ENCODE measurements around the gene SPON1.

Gene SPON1

GRCh38 chr11:14299921-14300320 is 337.4 kb downstream of the SPON1 start:
- no peaks in the 10 kb centered on the region for H3K9me3 ChIP-seq (ENCODE audit: control insufficient read depth in 5 of 5, low read length in 5 of 5)
- peaks cover 3 to 22% (median 13%) of the 10 kb centered on the region in 5 donors for H3K4me1 ChIP-seq (ENCODE audit: control insufficient read depth in 5 of 5, insufficient read depth in 5 of 5, low read length in 5 of 5)
- H3K9ac ChIP-seq (ENCODE audit: low read length in 5 of 5) = no peak overlapping the region
- no peaks in the 10 kb centered on the region for H3K36me3 ChIP-seq (ENCODE audit: control insufficient read depth in 5 of 5, insufficient read depth in 5 of 5, low read length in 5 of 5)
- no peak overlapping the region for H3K27ac ChIP-seq (ENCODE audit: low read depth, low read length)
- no peak overlapping the region for H3K4me3 ChIP-seq (ENCODE audit: low read depth in 1 of 5, low read length in 5 of 5)
- no peaks in the 10 kb centered on the region for H3K27me3 ChIP-seq (ENCODE audit: control insufficient read depth in 5 of 5, insufficient read depth in 4 of 5, low read length in 5 of 5)

DNA sequence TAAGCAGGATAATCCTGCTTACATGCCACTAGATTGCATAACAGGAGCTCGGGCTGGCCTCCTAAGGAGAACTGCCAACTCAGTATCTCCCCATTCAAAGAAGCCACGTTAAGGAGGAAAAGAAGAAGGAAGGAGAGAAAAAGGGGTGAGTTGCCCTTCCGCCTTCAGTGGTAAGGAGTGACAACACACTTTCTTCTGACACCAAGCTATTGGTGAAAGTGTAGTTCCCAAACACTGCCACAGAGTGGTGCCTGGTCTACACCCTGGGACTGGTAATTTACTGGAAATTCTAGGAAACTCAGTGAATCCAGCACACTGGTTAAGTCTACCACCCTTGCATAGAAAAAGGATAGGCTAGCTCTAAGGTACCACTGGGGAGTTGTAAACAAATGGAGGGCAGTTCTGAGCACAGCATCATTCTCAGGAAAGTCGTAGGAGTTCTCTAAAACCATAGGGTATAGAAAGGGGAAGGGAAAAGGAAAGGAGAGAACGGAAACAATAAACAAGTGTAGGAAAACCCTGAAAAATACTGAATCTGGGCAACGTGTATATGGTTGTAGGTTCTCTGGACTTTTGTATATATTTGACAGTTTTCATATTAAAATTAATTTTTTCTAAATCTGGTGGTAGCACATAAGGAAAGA is 338.3 kb downstream of the SPON1 start:
- Histone ChIP-seq H3K36me3 (ENCODE audit: control insufficient read depth in 5 of 5, insufficient read depth in 5 of 5, low read length in 5 of 5) (no peaks in the 10 kb centered on the region), H3K4me3 (ENCODE audit: low read depth in 1 of 5, low read length in 5 of 5) (no peak overlapping the region), H3K9me3 (ENCODE audit: control insufficient read depth in 5 of 5, low read length in 5 of 5) (no peaks in the 10 kb centered on the region), H3K9ac (ENCODE audit: low read length in 5 of 5) (no peak overlapping the region), H3K27ac (ENCODE audit: low read depth, low read length) (peak overlapping the region; percentile 47), H3K4me1 (ENCODE audit: control insufficient read depth in 5 of 5, insufficient read depth in 5 of 5, low read length in 5 of 5) (peaks cover 3 to 22% (median 13%) of the 10 kb centered on the region in 5 donors), H3K27me3 (ENCODE audit: control insufficient read depth in 5 of 5, insufficient read depth in 4 of 5, low read length in 5 of 5) (no peaks in the 10 kb centered on the region)

DNA sequence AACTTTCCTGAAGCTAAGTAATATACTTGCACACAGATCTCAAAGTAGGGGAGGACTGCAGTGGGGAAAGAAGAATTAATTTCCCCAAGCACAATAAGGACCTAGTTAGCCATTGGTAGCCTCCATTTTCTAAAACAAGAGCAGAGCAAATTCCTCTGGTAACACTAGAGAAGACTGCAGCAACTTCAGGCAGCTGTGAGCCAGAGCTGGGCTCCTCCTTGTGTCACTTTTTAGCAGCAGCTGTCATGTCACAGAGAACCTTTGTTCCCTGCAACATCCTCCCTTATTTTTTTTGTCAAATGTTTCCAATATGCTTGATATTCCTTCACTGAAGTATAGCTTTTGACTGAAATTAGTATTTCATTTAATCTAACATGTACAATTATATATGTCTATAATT is 342.1 kb downstream of the SPON1 start:
- no peak overlapping the region for H3K9ac ChIP-seq (ENCODE audit: low read length in 5 of 5)
- H3K27me3 ChIP-seq (ENCODE audit: control insufficient read depth in 5 of 5, insufficient read depth in 4 of 5, low read length in 5 of 5) = no peaks in the 10 kb centered on the region
- peaks cover 3 to 37% (median 28%) of the 10 kb centered on the region in 5 donors for H3K4me1 ChIP-seq (ENCODE audit: control insufficient read depth in 5 of 5, insufficient read depth in 5 of 5, low read length in 5 of 5)
- no peak overlapping the region for H3K27ac ChIP-seq (ENCODE audit: low read depth, low read length)
- no peaks in the 10 kb centered on the region for H3K9me3 ChIP-seq (ENCODE audit: control insufficient read depth in 5 of 5, low read length in 5 of 5)
- H3K36me3 ChIP-seq (ENCODE audit: control insufficient read depth in 5 of 5, insufficient read depth in 5 of 5, low read length in 5 of 5) = no peaks in the 10 kb centered on the region
- H3K4me3 ChIP-seq (ENCODE audit: low read depth in 1 of 5, low read length in 5 of 5) = no peak overlapping the region

DNA sequence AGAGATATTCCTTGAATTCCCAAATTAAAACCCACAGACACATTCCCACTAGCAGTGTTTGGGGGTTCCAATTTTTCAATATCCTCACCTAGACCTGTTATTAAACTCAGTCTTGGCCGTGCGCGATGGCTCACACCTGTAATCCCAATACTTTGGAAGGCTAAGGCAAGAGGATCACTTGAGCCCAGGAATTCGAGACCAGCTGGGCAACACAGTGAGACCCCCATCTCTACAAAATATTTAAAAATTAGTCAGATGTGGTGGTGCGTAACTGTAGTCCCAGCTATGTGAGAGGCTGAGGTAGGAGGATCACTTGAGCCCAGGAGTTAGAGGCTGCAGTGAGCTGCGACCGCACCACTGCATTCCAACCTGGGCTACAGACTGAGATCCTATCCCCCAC is 343.1 kb downstream of the SPON1 start:
- Histone ChIP-seq H3K27me3 (ENCODE audit: control insufficient read depth in 5 of 5, insufficient read depth in 4 of 5, low read length in 5 of 5) (no peaks in the 10 kb centered on the region), H3K9me3 (ENCODE audit: control insufficient read depth in 5 of 5, low read length in 5 of 5) (no peaks in the 10 kb centered on the region), H3K27ac (ENCODE audit: low read depth, low read length) (no peak overlapping the region), H3K4me1 (ENCODE audit: control insufficient read depth in 5 of 5, insufficient read depth in 5 of 5, low read length in 5 of 5) (peaks cover 3 to 35% (median 25%) of the 10 kb centered on the region in 5 donors), H3K4me3 (ENCODE audit: low read depth in 1 of 5, low read length in 5 of 5) (no peak overlapping the region), H3K36me3 (ENCODE audit: control insufficient read depth in 5 of 5, insufficient read depth in 5 of 5, low read length in 5 of 5) (no peaks in the 10 kb centered on the region), H3K9ac (ENCODE audit: low read length in 5 of 5) (no peak overlapping the region)

- H3K36me3 ChIP-seq (ENCODE audit: control insufficient read depth in 5 of 5, insufficient read depth in 5 of 5, low read length in 5 of 5) = no peaks in the 10 kb centered on the region
- no peak overlapping the region for H3K4me3 ChIP-seq (ENCODE audit: low read depth in 1 of 5, low read length in 5 of 5)
- H3K27me3 ChIP-seq (ENCODE audit: control insufficient read depth in 5 of 5, insufficient read depth in 4 of 5, low read length in 5 of 5) = no peaks in the 10 kb centered on the region
- H3K27ac ChIP-seq (ENCODE audit: low read depth, low read length) = no peak overlapping the region
- H3K4me1 ChIP-seq (ENCODE audit: control insufficient read depth in 5 of 5, insufficient read depth in 5 of 5, low read length in 5 of 5) = peaks cover 0 to 31% (median 22%) of the 10 kb centered on the region in 5 donors
- H3K9ac ChIP-seq (ENCODE audit: low read length in 5 of 5) = no peak overlapping the region
- no peaks in the 10 kb centered on the region for H3K9me3 ChIP-seq (ENCODE audit: control insufficient read depth in 5 of 5, low read length in 5 of 5)
Measured at GRCh38 chr11:14306481-14306880, 344.0 kb downstream of the SPON1 start.

DNA sequence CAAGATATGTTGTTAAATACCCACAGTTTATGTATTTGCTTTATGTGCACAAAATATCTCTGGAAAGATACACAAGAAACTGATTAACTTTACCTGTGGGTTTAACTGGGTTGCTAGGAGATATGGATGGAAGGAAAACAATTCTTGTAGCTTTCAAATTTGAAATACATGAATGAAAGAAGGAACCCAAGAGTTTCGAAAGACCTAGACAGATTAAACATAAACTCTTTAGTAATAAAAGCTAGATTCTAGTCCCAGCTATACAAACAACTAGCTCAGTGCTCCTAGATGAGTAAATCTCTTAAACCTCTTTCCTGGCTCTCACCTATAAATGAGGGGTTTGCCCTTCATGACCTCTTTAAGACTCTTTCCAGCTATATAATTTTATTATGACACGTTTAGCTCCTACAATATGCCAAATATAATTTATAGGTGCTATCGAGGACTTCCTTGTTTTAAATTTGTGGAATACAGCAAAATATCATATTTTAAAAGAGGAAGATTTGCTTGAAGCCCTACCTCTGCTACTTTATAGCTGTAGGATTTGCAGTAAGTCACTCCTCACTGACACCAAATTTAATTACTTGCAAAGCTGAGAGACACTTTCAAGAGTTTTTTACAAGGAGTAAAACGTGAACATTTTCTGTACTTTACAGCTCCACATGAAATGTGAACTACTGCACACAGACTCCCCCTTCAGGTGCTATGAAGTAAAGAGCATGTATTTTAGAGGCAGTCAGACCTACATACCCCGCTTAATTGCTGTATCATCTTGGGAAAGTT is 345.8 kb downstream of the SPON1 start:
- H3K36me3 ChIP-seq (ENCODE audit: control insufficient read depth in 5 of 5, insufficient read depth in 5 of 5, low read length in 5 of 5) = no peaks in the 10 kb centered on the region
- no peaks in the 10 kb centered on the region for H3K27me3 ChIP-seq (ENCODE audit: control insufficient read depth in 5 of 5, insufficient read depth in 4 of 5, low read length in 5 of 5)
- peaks cover 0 to 30% (median 22%) of the 10 kb centered on the region in 5 donors for H3K4me1 ChIP-seq (ENCODE audit: control insufficient read depth in 5 of 5, insufficient read depth in 5 of 5, low read length in 5 of 5)
- H3K9ac ChIP-seq (ENCODE audit: low read length in 5 of 5) = peak overlapping the region in 2 of 5 donors; percentile 15 to 20
- no peaks in the 10 kb centered on the region for H3K9me3 ChIP-seq (ENCODE audit: control insufficient read depth in 5 of 5, low read length in 5 of 5)
- H3K4me3 ChIP-seq (ENCODE audit: low read depth in 1 of 5, low read length in 5 of 5) = no peak overlapping the region
- H3K27ac ChIP-seq (ENCODE audit: low read depth, low read length) = no peak overlapping the region

DNA sequence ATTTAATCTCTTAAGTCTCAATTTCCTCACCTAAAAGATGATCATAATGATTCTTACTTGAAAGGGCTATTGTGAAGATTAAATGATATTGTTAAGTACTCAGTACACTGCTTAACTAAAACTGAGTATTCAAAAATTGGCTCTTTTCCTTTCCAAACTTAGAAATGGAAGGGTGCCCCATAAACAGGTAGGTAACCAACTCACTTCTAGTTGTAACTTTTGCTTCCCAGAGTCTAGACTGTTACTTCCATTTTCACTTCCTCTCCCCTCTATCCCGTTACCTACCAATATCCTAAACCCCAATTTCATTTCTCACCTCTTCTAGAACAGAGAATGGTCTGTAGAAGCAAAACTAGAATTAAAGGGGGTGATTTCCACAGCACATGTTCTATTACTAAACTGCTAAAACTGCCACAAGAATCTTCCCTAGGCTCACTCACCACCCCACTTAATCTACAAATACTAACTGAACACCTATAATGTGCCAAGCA is 346.4 kb downstream of the SPON1 start:
- H3K9ac ChIP-seq (ENCODE audit: low read length in 5 of 5) = peak overlapping the region in 2 of 5 donors; percentile 6 to 39
- no peaks in the 10 kb centered on the region for H3K27me3 ChIP-seq (ENCODE audit: control insufficient read depth in 5 of 5, insufficient read depth in 4 of 5, low read length in 5 of 5)
- H3K4me1 ChIP-seq (ENCODE audit: control insufficient read depth in 5 of 5, insufficient read depth in 5 of 5, low read length in 5 of 5) = peaks cover 0 to 34% (median 26%) of the 10 kb centered on the region in 5 donors
- no peaks in the 10 kb centered on the region for H3K36me3 ChIP-seq (ENCODE audit: control insufficient read depth in 5 of 5, insufficient read depth in 5 of 5, low read length in 5 of 5)
- H3K27ac ChIP-seq (ENCODE audit: low read depth, low read length) = peak overlapping the region; percentile 66
- H3K9me3 ChIP-seq (ENCODE audit: control insufficient read depth in 5 of 5, low read length in 5 of 5) = no peaks in the 10 kb centered on the region
- no peak overlapping the region for H3K4me3 ChIP-seq (ENCODE audit: low read depth in 1 of 5, low read length in 5 of 5)

DNA sequence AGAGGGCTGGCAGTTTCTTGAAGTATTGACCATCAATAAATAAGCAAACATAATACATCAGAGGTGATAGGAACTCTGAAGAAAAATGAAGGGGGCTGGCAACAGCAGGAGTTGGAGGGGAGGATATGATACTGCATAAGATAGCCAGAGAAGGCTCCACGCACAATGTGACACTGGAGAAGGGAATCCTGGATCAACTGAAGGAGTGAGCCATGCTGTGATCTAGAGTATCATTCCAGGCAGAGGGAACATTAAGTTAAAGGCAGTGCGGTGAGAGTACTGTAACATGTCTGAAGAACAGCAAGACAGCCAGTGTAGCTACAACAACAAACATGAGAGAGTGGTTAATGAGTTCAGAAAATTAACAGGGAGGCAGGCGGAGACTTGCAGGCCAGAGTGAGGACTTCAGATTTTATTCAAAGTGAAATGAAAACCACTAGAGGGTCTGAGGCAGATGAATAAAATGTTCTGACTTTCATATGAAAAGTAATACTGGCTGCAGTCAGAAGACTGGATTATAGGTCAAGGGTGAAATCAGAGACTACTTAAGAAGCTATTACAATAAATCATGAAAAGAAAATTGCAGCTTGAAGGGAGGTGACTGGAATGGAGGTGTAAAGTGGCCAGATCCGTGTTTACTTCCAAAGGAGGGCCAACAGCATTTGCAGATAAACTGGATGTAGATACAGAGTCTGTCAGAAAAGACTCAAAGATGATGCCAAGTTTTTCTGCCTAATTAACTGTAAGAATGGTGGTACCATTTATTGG is 347.1 kb downstream of the SPON1 start:
- peak overlapping the region; percentile 66 for H3K27ac ChIP-seq (ENCODE audit: low read depth, low read length)
- no peaks in the 10 kb centered on the region for H3K9me3 ChIP-seq (ENCODE audit: control insufficient read depth in 5 of 5, low read length in 5 of 5)
- peaks cover 0 to 35% (median 26%) of the 10 kb centered on the region in 5 donors for H3K4me1 ChIP-seq (ENCODE audit: control insufficient read depth in 5 of 5, insufficient read depth in 5 of 5, low read length in 5 of 5)
- no peaks in the 10 kb centered on the region for H3K36me3 ChIP-seq (ENCODE audit: control insufficient read depth in 5 of 5, insufficient read depth in 5 of 5, low read length in 5 of 5)
- H3K9ac ChIP-seq (ENCODE audit: low read length in 5 of 5) = peak overlapping the region in 2 of 5 donors; percentile 6 to 39
- H3K27me3 ChIP-seq (ENCODE audit: control insufficient read depth in 5 of 5, insufficient read depth in 4 of 5, low read length in 5 of 5) = no peaks in the 10 kb centered on the region
- H3K4me3 ChIP-seq (ENCODE audit: low read depth in 1 of 5, low read length in 5 of 5) = no peak overlapping the region

DNA sequence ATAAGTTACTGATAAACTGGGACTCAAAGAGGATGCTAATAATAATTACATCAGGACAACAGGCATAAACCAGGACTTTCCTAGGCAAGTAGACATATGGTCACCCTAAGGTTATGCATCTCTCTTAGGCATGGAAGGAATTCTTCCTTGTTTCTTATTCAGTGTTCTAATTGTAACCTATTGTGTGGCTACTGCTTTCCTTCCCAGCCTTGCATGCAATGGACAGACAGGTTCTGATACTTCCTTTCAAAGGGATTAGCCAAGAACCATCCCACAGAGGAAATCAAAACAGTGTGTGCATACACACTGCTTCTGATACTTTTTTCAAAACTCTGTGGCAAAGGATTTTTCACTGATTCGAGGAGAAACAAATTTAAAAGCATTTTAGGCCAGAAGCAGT is 348.2 kb downstream of the SPON1 start:
- H3K9ac ChIP-seq (ENCODE audit: low read length in 5 of 5) = no peak overlapping the region
- H3K9me3 ChIP-seq (ENCODE audit: control insufficient read depth in 5 of 5, low read length in 5 of 5) = no peaks in the 10 kb centered on the region
- H3K4me1 ChIP-seq (ENCODE audit: control insufficient read depth in 5 of 5, insufficient read depth in 5 of 5, low read length in 5 of 5) = peaks cover 0 to 34% (median 26%) of the 10 kb centered on the region in 5 donors
- no peak overlapping the region for H3K4me3 ChIP-seq (ENCODE audit: low read depth in 1 of 5, low read length in 5 of 5)
- H3K36me3 ChIP-seq (ENCODE audit: control insufficient read depth in 5 of 5, insufficient read depth in 5 of 5, low read length in 5 of 5) = no peaks in the 10 kb centered on the region
- H3K27ac ChIP-seq (ENCODE audit: low read depth, low read length) = no peak overlapping the region
- H3K27me3 ChIP-seq (ENCODE audit: control insufficient read depth in 5 of 5, insufficient read depth in 4 of 5, low read length in 5 of 5) = no peaks in the 10 kb centered on the region

All from subcutaneous abdominal adipose tissue (tissue), 5 donors.